Kidney tubule cell (primary cell): ENCODE results near the gene FGGY.
A peak's percentile ranks its signal among the peaks of the same experiment; 100 is the strongest.
"Not testable (repeated sequence)": the region's sequence is repeated elsewhere in the genome, so short reads cannot be mapped to it uniquely, and the experiment has no call there.

Experiments used
- DNase-seq: peaks from one replicate; pipeline ENCODE4 v3.0.0-alpha.2; 2018; ENCODE audit warnings: low spot score

FGGY gene

GRCh38 chr1:59289570-59289969, 7.3 kb upstream of the FGGY start:
- no peak for DNase-seq

- DNase-seq: peak; percentile 83
Observed at GRCh38 chr1:59290193-59290949, 6.5 kb upstream of the FGGY start.

- DNase-seq: no peak
Observed at GRCh38 chr1:59291561-59291960, 5.3 kb upstream of the FGGY start.

GRCh38 chr1:59292562-59292961, 4.3 kb upstream of the FGGY start:
- no peak for DNase-seq

GRCh38 chr1:59293206-59293605, 3.7 kb upstream of the FGGY start:
- DNase-seq: no peak

- no peak for DNase-seq
Observed at GRCh38 chr1:59293849-59294248, 3.0 kb upstream of the FGGY start.

- no peak for DNase-seq
Observed at GRCh38 chr1:59294423-59294822, 2.5 kb upstream of the FGGY start.

- no peak for DNase-seq
Observed at GRCh38 chr1:59295618-59296017, 1.3 kb upstream of the FGGY start.

GRCh38 chr1:59298026-59298583, 1.2 kb downstream of the FGGY start:
- DNase-seq: no peak

- DNase-seq: peak; percentile 43
Observed at GRCh38 chr1:59298710-59299346, 1.9 kb downstream of the FGGY start.

GRCh38 chr1:59299670-59300069, 2.8 kb downstream of the FGGY start:
- DNase-seq: not testable (repeated sequence)

GRCh38 chr1:59302297-59302696, 5.4 kb downstream of the FGGY start:
- no peak for DNase-seq

GRCh38 chr1:59302871-59303270, 6.0 kb downstream of the FGGY start:
- no peak for DNase-seq

- DNase-seq: no peak
Observed at GRCh38 chr1:59305188-59305587, 8.3 kb downstream of the FGGY start.

- no peak for DNase-seq
Observed at GRCh38 chr1:59307591-59307990, 10.7 kb downstream of the FGGY start.

GRCh38 chr1:59308839-59309238, 11.9 kb downstream of the FGGY start:
- DNase-seq: no peak

GRCh38 chr1:59309392-59309791, 12.5 kb downstream of the FGGY start:
- DNase-seq: no peak

- DNase-seq: no peak
Observed at GRCh38 chr1:59309795-59310548, 13.1 kb downstream of the FGGY start.

- peak; percentile 17 for DNase-seq
Observed at GRCh38 chr1:59310549-59311250, 13.8 kb downstream of the FGGY start.

GRCh38 chr1:59314776-59315528, 18.1 kb downstream of the FGGY start:
- peak; percentile 10 for DNase-seq
